Osteoblast (primary cell): ENCODE results near the gene SNTG2. TPM values are rescaled to one million over a fixed set of nuclear protein-coding genes. Genes with fewer than 3 reads are reported as not detected.
"Not testable (repeated sequence)": the region's sequence is repeated elsewhere in the genome, so short reads cannot be mapped to it uniquely, and the experiment has no call there.

Experiments
- DNase-seq: peaks from one replicate; pipeline ENCODE4 v3.0.0; 2011; ENCODE audit warnings: low spot score, mixed read lengths; ENCODE audit not compliant: insufficient read length; ENCODE audit errors: missing footprints
- H2AFZ ChIP-seq: 2 replicates; pipeline ENCODE4 v1.6.0; 2011; ENCODE audit warnings: mild to moderate bottlenecking, low read length
- H3K27ac ChIP-seq: 2 replicates; pipeline ENCODE4 v1.5.1; 2011; ENCODE audit warnings: mild to moderate bottlenecking, low read depth, low read length, moderate library complexity
- H3K27me3 ChIP-seq: 2 replicates; pipeline ENCODE4 v1.6.0; 2012; ENCODE audit warnings: mild to moderate bottlenecking, control low read depth, inconsistent platforms, low read length, moderate library complexity; ENCODE audit not compliant: insufficient read depth
- H3K36me3 ChIP-seq: 2 replicates; pipeline ENCODE4 v1.5.1; 2011; ENCODE audit warnings: mild to moderate bottlenecking, low read length, control low read depth, moderate library complexity; ENCODE audit not compliant: insufficient read depth
- H3K4me1 ChIP-seq: 2 replicates; pipeline ENCODE4 v1.5.1; 2011; ENCODE audit warnings: mild to moderate bottlenecking, low read length, control low read depth, moderate library complexity; ENCODE audit not compliant: insufficient read depth
- H3K4me2 ChIP-seq: 2 replicates; pipeline ENCODE4 v1.6.0; 2011; ENCODE audit warnings: mild to moderate bottlenecking, low read length; ENCODE audit not compliant: insufficient read depth
- H3K4me3 ChIP-seq: fragments of 200-600 bp; sonication (generic); 3 replicates; pipeline ENCODE4 v1.5.1; 2012; ENCODE audit warnings: mild to moderate bottlenecking, low read length, inconsistent platforms; ENCODE audit not compliant: insufficient read depth
- H3K79me2 ChIP-seq: 2 replicates; pipeline ENCODE4 v1.6.0; 2012; ENCODE audit warnings: mild to moderate bottlenecking, low read length, control low read depth, inconsistent platforms; ENCODE audit not compliant: insufficient read depth
- H3K9me3 ChIP-seq: 2 replicates; pipeline ENCODE4 v1.5.1; 2011; ENCODE audit warnings: low read depth, low read length, control low read depth
- H4K20me1 ChIP-seq: 2 replicates; pipeline ENCODE4 v1.6.0; 2012; ENCODE audit warnings: mild to moderate bottlenecking, low read length, control low read depth; ENCODE audit not compliant: insufficient read depth
- total RNA-seq: library from RNA; depleted of rRNA; stranded (reverse); fragments of >200 nt; gene quantifications from 2 replicates; pipeline ENCODE4 v1.2.3, GENCODE V29; 2012
- TF ChIP-seq, protein P1 (sequence below): IDR thresholded peaks from 2 replicates; pipeline ENCODE4 v1.5.1; 2011; ENCODE audit warnings: mild to moderate bottlenecking, low read depth, low read length, moderate library complexity; ENCODE audit errors: extremely low read depth

Gene SNTG2
- total RNA-seq, 1 donor, result 1.4 TPM

DNA sequence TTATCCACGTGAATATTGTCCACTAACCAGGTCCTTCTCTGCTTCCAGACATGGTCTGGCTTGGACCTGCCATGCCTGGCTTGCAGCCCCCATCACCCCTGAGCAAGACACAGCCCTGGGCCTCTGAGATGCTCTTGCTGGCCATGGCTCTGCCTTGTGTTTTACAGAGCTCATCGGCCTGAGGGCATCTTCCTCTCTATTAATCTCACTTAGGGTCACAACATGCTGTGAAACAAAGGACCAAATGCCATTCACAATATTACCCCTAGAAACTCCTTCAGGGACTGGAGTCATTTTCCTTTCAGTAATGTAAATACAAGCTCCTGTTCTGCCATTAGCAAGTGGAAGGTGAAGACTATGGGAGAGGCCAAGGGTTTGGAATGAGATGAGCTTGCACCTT, 455.8 kb downstream of the SNTG2 start:
- H3K4me2 ChIP-seq, result no peak overlapping the region
- no peaks in the 10 kb centered on the region for H4K20me1 ChIP-seq
- TF ChIP-seq, protein P1, sequence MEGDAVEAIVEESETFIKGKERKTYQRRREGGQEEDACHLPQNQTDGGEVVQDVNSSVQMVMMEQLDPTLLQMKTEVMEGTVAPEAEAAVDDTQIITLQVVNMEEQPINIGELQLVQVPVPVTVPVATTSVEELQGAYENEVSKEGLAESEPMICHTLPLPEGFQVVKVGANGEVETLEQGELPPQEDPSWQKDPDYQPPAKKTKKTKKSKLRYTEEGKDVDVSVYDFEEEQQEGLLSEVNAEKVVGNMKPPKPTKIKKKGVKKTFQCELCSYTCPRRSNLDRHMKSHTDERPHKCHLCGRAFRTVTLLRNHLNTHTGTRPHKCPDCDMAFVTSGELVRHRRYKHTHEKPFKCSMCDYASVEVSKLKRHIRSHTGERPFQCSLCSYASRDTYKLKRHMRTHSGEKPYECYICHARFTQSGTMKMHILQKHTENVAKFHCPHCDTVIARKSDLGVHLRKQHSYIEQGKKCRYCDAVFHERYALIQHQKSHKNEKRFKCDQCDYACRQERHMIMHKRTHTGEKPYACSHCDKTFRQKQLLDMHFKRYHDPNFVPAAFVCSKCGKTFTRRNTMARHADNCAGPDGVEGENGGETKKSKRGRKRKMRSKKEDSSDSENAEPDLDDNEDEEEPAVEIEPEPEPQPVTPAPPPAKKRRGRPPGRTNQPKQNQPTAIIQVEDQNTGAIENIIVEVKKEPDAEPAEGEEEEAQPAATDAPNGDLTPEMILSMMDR, result no peak
- no peaks in the 10 kb centered on the region for H3K9me3 ChIP-seq
- no peaks in the 10 kb centered on the region for H3K4me1 ChIP-seq
- no peak for DNase-seq
- H3K36me3 ChIP-seq, result no peaks in the 10 kb centered on the region
- H3K27ac ChIP-seq, result no peak overlapping the region
- no peak overlapping the region for H3K4me3 ChIP-seq
- no peak overlapping the region for H2AFZ ChIP-seq
- H3K27me3 ChIP-seq, result no peaks in the 10 kb centered on the region
- no peaks in the 10 kb centered on the region for H3K79me2 ChIP-seq

DNA sequence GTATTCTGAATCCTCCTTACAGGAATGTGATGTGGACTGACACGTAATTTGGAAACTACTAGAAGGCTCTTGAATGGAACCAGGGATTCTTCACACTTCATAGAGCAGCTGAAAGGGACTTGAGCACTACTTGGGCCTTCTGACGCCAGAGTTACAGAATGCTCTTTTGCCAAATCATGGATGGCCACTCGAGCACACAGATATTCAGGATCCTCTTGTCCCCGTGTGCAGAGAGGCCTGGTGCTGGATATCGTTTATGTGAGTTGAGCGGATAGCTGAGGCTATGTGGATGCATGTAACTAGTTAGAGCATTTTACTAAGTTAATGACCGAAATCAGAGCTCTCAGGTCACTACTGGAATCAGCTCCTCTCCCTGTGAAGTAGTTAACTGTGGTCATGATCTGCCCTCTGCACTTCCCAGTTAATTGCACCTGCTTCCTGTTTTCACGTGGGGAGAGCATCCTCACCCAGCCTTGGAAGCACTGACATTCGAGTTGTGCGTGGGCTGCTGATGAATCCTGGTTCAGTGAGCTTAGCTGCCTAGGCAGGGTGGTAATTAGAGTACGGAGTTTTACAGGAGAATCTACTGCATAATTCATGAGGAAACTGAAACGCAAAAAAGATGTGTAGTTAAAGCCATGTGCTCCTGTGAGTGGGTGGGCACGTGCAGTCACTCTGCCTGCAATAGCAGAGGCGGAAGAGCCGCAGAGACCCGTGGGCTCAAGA, 457.5 kb downstream of the SNTG2 start:
- no peak for DNase-seq
- Histone ChIP-seq H3K79me2 (no peaks in the 10 kb centered on the region), H3K36me3 (no peaks in the 10 kb centered on the region), H4K20me1 (no peaks in the 10 kb centered on the region), H3K9me3 (no peaks in the 10 kb centered on the region), H3K4me1 (no peaks in the 10 kb centered on the region), H3K4me2 (no peak overlapping the region), H3K27me3 (no peaks in the 10 kb centered on the region), H3K27ac (no peak overlapping the region), H2AFZ (no peak overlapping the region), H3K4me3 (no peak overlapping the region)
- TF ChIP-seq, protein P1, result no peak

DNA sequence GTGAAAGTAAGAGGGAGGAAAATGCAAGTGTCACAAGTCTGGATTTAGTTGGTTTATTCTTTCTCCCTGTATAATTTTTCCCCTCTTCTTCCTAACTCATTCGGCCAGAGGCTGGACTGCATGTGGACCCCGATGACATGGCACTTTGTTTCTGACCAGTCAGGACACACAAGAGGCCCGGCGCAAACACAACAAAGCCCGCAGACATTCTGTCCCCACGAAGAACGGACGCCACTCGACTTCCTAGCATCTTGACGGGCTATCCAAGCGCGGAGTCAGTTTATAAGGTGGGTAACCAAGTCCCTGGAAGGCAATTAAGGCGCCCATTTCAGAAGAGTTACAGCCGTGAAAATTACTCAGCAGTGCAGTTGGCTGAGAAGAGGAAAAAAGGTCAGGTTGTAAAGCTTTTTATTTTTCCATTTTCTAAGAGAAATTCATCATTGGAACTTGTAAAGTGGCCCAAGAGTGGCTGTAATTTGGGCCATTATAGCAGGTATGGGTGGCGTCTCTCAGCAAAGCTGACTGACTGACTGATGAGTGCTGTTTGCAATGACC, 462.6 kb downstream of the SNTG2 start, which contains the start of gene TPO:
TSS of gene TPO (plus strand) at position 308 of the 555 bp plus-strand sequence. CDS start 946 bp downstream, outside the sequence.
- no peaks in the 10 kb centered on the region for H3K79me2 ChIP-seq
- TF ChIP-seq, protein P1, result no peak
- no peaks in the 10 kb centered on the region for H4K20me1 ChIP-seq
- H3K9me3 ChIP-seq, result no peaks in the 10 kb centered on the region
- H3K4me2 ChIP-seq, result no peak within 1 kb of the TSS
- H3K27me3 ChIP-seq, result no peaks in the 10 kb centered on the region
- no peak within 1 kb of the TSS for H3K27ac ChIP-seq
- H3K36me3 ChIP-seq, result no peaks in the 10 kb centered on the region
- no peak within 1 kb of the TSS for H3K4me3 ChIP-seq
- H3K4me1 ChIP-seq, result no peaks in the 10 kb centered on the region
- no peak for DNase-seq
- H2AFZ ChIP-seq, result no peak within 1 kb of the TSS

DNA sequence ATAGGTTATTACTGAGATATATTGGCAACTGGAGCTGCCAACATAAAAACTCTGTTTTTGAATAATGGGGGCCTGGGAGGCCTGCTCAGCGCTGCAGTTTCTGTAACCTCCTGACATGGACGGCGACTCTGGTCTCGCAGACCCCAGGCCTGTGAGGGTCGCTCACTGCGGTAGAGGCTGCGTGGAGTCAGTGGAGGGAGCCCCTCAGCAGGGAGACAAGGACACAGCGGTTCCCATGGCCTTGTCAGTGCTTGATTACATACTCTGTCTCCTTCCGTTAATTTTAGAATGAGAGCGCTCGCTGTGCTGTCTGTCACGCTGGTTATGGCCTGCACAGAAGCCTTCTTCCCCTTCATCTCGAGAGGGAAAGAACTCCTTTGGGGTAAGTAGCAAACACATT, 463.5 kb downstream of the SNTG2 start:
- TF ChIP-seq, protein P1, result no peak
- H2AFZ ChIP-seq, result no peak overlapping the region
- no peaks in the 10 kb centered on the region for H4K20me1 ChIP-seq
- H3K27ac ChIP-seq, result no peak overlapping the region
- no peak for DNase-seq
- H3K4me1 ChIP-seq, result no peaks in the 10 kb centered on the region
- no peaks in the 10 kb centered on the region for H3K9me3 ChIP-seq
- H3K36me3 ChIP-seq, result no peaks in the 10 kb centered on the region
- no peaks in the 10 kb centered on the region for H3K79me2 ChIP-seq
- no peak overlapping the region for H3K4me3 ChIP-seq
- H3K27me3 ChIP-seq, result no peaks in the 10 kb centered on the region
- no peak overlapping the region for H3K4me2 ChIP-seq

DNA sequence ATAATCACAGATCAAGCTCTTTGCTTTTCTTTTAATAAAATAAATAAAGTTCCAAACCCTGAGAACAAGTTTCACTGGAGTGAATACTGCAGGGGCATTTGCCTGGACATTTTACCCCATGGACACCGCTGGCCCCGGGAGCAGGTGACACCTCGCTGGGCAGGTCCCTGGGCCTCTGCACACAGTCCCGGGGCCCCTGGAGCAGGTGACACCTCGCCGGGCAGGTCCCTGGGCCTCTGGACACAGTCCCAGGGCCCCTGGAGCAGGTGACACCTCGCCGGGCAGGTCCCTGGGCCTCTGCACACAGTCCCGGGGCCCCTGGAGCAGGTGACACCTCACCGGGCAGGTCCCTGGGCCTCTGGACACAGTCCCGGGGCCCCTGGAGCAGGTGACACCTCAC, 464.3 kb downstream of the SNTG2 start:
- not testable (repeated sequence) for H3K4me1 ChIP-seq, H3K9me3 ChIP-seq, H3K4me2 ChIP-seq, H3K79me2 ChIP-seq, H3K27me3 ChIP-seq, H3K4me3 ChIP-seq, H3K36me3 ChIP-seq, H4K20me1 ChIP-seq, H3K27ac ChIP-seq, DNase-seq, H2AFZ ChIP-seq
